Right lobe of liver (tissue), 4 donors: ENCODE measurements around the gene TRIM28.

Experiments used
- POLR2A ChIP-seq: fragments of 450-650 bp; IDR thresholded peaks from one replicate; pipeline ENCODE4 v1.6.1; 2017; ENCODE audit warnings: antibody characterized with exemption, mild to moderate bottlenecking
- TF ChIP-seq, protein P1 (sequence below), 4 donors: fragments of 200-600 bp in 3 of 4; fragments of 450-650 bp in 1 of 4; IDR thresholded peaks; one replicate each; pipeline versions ENCODE4 v1.5.1 to v1.8.0; 2016 to 2022; ENCODE audit warnings: antibody characterized with exemption in 4 of 4, mild to moderate bottlenecking in 2 of 4
- donor health status: DM: no; HTN: no; CAD: no.
- donor health status: DM: no; HTN: no; CAD: no.
- donor health status: DM: no; HTN: yes; CAD: no.

DNA sequence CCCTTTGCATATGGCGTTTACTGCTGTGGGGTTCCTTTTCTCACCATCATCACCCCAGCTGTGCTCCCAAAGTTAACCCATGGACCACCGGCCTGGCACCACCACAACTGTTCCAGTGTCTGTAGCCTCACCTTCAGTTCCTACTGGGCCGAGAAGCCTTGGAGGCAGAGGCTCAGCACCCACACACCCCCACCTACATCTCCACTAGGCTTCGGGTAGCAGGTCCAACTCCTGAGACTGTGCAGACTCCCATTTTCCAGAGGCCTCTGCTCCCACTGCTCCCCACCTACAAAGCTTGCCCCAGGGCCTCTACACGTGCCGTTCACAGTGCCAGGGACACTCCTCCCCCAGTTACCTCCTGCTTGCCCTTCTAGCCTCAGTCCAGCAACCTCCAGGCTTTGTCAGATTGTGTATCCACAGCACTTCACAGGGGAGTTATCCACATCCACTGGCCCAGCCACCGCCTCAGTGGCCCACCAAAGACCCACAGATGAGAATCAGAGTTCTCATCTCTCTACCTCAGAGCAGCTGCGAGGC lies 46.2 kb upstream of the TRIM28 start:
- TF ChIP-seq, protein P1, sequence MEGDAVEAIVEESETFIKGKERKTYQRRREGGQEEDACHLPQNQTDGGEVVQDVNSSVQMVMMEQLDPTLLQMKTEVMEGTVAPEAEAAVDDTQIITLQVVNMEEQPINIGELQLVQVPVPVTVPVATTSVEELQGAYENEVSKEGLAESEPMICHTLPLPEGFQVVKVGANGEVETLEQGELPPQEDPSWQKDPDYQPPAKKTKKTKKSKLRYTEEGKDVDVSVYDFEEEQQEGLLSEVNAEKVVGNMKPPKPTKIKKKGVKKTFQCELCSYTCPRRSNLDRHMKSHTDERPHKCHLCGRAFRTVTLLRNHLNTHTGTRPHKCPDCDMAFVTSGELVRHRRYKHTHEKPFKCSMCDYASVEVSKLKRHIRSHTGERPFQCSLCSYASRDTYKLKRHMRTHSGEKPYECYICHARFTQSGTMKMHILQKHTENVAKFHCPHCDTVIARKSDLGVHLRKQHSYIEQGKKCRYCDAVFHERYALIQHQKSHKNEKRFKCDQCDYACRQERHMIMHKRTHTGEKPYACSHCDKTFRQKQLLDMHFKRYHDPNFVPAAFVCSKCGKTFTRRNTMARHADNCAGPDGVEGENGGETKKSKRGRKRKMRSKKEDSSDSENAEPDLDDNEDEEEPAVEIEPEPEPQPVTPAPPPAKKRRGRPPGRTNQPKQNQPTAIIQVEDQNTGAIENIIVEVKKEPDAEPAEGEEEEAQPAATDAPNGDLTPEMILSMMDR (IDR thresholded peaks at IDR 0.05), result no peak
- no peak for TF ChIP-seq POLR2A
